OCI-LY1 (cell line): ENCODE data around the gene JAKMIP2.
"Not testable (repeated sequence)": the region's sequence is repeated elsewhere in the genome, so short reads cannot be mapped to it uniquely, and the experiment has no call there.

Experiments used
- H2AFZ ChIP-seq: fragments of 200-600 bp; sonication (generic), shearing (Covaris generic); 2 replicates; pipeline ENCODE4 v1.6.0; 2014; ENCODE audit warnings: antibody characterized with exemption, mild to moderate bottlenecking, low read length
- H3F3A ChIP-seq: fragments of 200-600 bp; sonication (generic), shearing (Covaris generic); 2 replicates; pipeline ENCODE4 v1.6.0; 2014; ENCODE audit warnings: mild to moderate bottlenecking, antibody characterized with exemption, low read length, moderate library complexity; ENCODE audit not compliant: insufficient read depth
- H3K27ac ChIP-seq: fragments of 200-600 bp; sonication (generic); 2 replicates; pipeline ENCODE4 v1.5.1; 2014; ENCODE audit warnings: low read length, mixed run types, mild to moderate bottlenecking, low read depth; ENCODE audit not compliant: poor library complexity, severe bottlenecking
- H3K27me3 ChIP-seq: fragments of 200-600 bp; sonication (generic); 2 replicates; pipeline ENCODE4 v1.6.0; 2014; ENCODE audit warnings: antibody characterized with exemption, mild to moderate bottlenecking, low read length, moderate library complexity; ENCODE audit not compliant: insufficient read depth
- H3K36me3 ChIP-seq: fragments of 200-600 bp; sonication (generic); 2 replicates; pipeline ENCODE4 v1.6.1; 2014; ENCODE audit warnings: mild to moderate bottlenecking, antibody characterized with exemption, low read length, moderate library complexity, mixed read lengths; ENCODE audit not compliant: insufficient read depth
- H3K4me1 ChIP-seq: fragments of 200-600 bp; sonication (generic); 2 replicates; pipeline ENCODE4 v1.5.1; 2014; ENCODE audit warnings: mild to moderate bottlenecking, low read length, moderate library complexity; ENCODE audit not compliant: insufficient read depth, severe bottlenecking
- H3K4me2 ChIP-seq: fragments of 200-600 bp; sonication (generic), shearing (Covaris generic); 2 replicates; pipeline ENCODE4 v1.6.1; 2014; ENCODE audit warnings: low read length
- H3K4me3 ChIP-seq: fragments of 200-600 bp; sonication (generic); 2 replicates; pipeline ENCODE4 v1.5.1; 2014; ENCODE audit warnings: low read length, low read depth, mild to moderate bottlenecking, mixed read lengths; ENCODE audit not compliant: poor library complexity, severe bottlenecking
- H3K79me2 ChIP-seq: fragments of 200-600 bp; shearing (Covaris generic); 2 replicates; pipeline ENCODE4 v1.6.1; 2016; ENCODE audit warnings: mixed run types, low read length, mixed read lengths; ENCODE audit not compliant: insufficient read depth
- H3K9ac ChIP-seq: fragments of 200-600 bp; sonication (generic), shearing (Covaris generic); 2 replicates; pipeline ENCODE4 v1.6.1; 2014; ENCODE audit warnings: mild to moderate bottlenecking, low read length, mixed read lengths
- H3K9me2 ChIP-seq: fragments of 200-600 bp; sonication (generic), shearing (Covaris generic); 2 replicates; pipeline ENCODE4 v1.6.1; 2014; ENCODE audit warnings: low read depth, mild to moderate bottlenecking, low read length, mixed read lengths
- H3K9me3 ChIP-seq: fragments of 200-600 bp; shearing (Covaris generic); 2 replicates; pipeline ENCODE4 v1.6.1; 2014; ENCODE audit warnings: low read length, mixed read lengths
- H4K20me1 ChIP-seq: fragments of 200-600 bp; sonication (generic), shearing (Covaris generic); 2 replicates; pipeline ENCODE4 v1.6.0; 2016; ENCODE audit warnings: mild to moderate bottlenecking, low read length; ENCODE audit not compliant: insufficient read depth
- EZH2 ChIP-seq: fragments of 200-600 bp; sonication (generic), shearing (Covaris generic); IDR thresholded peaks from 2 replicates; pipeline ENCODE4 v1.8.0; 2017; ENCODE audit warnings: borderline replicate concordance, mixed run types, mild to moderate bottlenecking, antibody characterized with exemption, low read length, moderate library complexity, mixed read lengths
- TF ChIP-seq, protein P1 (sequence below): fragments of 200-600 bp; sonication (generic), shearing (Covaris generic); IDR thresholded peaks from 2 replicates; pipeline ENCODE4 v1.5.1; 2017; ENCODE audit warnings: mild to moderate bottlenecking, antibody characterized with exemption, low read length, moderate library complexity, mixed read lengths

JAKMIP2 gene

GRCh38 chr5:147590096-147590495 lies 192.4 kb downstream of the JAKMIP2 start:
- Histone ChIP-seq H3K4me2 (no peak overlapping the region), H3K9ac (no peak overlapping the region), H3K27ac (no peak overlapping the region), H3K9me2 (no peaks in the 10 kb centered on the region), H3K9me3 (no peaks in the 10 kb centered on the region), H3K79me2 (no peaks in the 10 kb centered on the region), H3K4me1 (no peaks in the 10 kb centered on the region), H3F3A (no peaks in the 10 kb centered on the region), H3K36me3 (no peaks in the 10 kb centered on the region), H2AFZ (no peak overlapping the region), H3K27me3 (no peaks in the 10 kb centered on the region), H3K4me3 (no peak overlapping the region), H4K20me1 (no peaks in the 10 kb centered on the region)
- no peak for TF ChIP-seq EZH2
- TF ChIP-seq, protein P1, sequence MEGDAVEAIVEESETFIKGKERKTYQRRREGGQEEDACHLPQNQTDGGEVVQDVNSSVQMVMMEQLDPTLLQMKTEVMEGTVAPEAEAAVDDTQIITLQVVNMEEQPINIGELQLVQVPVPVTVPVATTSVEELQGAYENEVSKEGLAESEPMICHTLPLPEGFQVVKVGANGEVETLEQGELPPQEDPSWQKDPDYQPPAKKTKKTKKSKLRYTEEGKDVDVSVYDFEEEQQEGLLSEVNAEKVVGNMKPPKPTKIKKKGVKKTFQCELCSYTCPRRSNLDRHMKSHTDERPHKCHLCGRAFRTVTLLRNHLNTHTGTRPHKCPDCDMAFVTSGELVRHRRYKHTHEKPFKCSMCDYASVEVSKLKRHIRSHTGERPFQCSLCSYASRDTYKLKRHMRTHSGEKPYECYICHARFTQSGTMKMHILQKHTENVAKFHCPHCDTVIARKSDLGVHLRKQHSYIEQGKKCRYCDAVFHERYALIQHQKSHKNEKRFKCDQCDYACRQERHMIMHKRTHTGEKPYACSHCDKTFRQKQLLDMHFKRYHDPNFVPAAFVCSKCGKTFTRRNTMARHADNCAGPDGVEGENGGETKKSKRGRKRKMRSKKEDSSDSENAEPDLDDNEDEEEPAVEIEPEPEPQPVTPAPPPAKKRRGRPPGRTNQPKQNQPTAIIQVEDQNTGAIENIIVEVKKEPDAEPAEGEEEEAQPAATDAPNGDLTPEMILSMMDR = no peak

GRCh38 chr5:147586832-147587231 lies 195.7 kb downstream of the JAKMIP2 start:
- Histone ChIP-seq H3K9me3 (no peaks in the 10 kb centered on the region), H2AFZ (no peak overlapping the region), H3K27ac (no peak overlapping the region), H4K20me1 (no peaks in the 10 kb centered on the region), H3K4me3 (no peak overlapping the region), H3F3A (no peaks in the 10 kb centered on the region), H3K4me1 (no peaks in the 10 kb centered on the region), H3K9ac (no peak overlapping the region), H3K36me3 (no peaks in the 10 kb centered on the region), H3K79me2 (no peaks in the 10 kb centered on the region), H3K4me2 (no peak overlapping the region), H3K27me3 (no peaks in the 10 kb centered on the region), H3K9me2 (no peaks in the 10 kb centered on the region)
- TF ChIP-seq, protein P1 = no peak
- no peak for TF ChIP-seq EZH2

GRCh38 chr5:147586221-147586620 lies 196.3 kb downstream of the JAKMIP2 start:
- Histone ChIP-seq H2AFZ (no peak overlapping the region), H3F3A (no peaks in the 10 kb centered on the region), H3K27ac (no peak overlapping the region), H3K9me3 (no peaks in the 10 kb centered on the region), H3K9me2 (no peaks in the 10 kb centered on the region), H4K20me1 (no peaks in the 10 kb centered on the region), H3K79me2 (no peaks in the 10 kb centered on the region), H3K36me3 (no peaks in the 10 kb centered on the region), H3K4me2 (no peak overlapping the region), H3K4me1 (no peaks in the 10 kb centered on the region), H3K27me3 (no peaks in the 10 kb centered on the region), H3K4me3 (no peak overlapping the region), H3K9ac (no peak overlapping the region)
- TF ChIP-seq EZH2 = no peak
- TF ChIP-seq, protein P1 = no peak

DNA sequence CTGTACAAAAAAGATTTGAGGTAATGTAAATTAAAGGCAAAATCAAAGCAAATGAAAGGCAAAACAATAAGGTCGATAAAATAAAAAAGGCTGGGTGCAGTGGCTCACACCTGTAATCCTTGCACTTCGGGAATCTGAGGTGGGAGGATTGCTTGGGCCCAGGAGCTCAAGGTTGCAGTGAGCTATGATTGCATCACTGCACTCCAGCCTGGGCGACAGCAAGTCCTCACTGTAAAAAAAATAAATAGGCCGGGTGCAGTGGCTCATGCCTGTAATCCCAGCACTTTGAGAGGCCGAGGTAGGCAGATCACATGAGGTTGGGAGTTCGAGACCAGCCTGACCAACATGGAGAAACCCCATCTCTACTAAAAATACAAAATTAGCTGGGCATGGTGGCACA lies 200.3 kb downstream of the JAKMIP2 start:
- not testable (repeated sequence) for H3F3A ChIP-seq, H3K27ac ChIP-seq, H3K4me1 ChIP-seq, H3K27me3 ChIP-seq, H3K79me2 ChIP-seq, H3K9me3 ChIP-seq, H3K9ac ChIP-seq, H3K36me3 ChIP-seq, H3K4me2 ChIP-seq, H3K9me2 ChIP-seq, H2AFZ ChIP-seq, H4K20me1 ChIP-seq, H3K4me3 ChIP-seq

DNA sequence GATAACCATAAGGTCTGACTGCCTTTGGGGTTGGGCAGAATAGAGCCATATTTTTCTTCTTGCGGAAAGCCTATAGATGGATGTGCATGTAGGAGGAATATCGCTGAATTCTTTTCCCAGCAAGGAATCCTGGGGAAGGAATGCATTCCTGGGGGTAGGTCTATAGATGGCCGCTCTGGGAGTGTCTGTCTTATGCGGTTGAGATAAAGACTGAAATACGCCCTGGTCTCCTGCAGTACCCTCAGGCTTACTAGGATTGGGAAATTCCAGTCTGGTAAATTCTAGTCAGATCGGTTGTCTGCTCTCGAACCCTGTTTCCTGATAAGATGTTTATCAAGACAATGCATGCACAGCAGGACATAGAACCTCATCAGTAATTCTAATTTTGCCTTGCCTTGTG lies 202.1 kb downstream of the JAKMIP2 start:
- H2AFZ ChIP-seq, H3K4me3 ChIP-seq, H3K4me1 ChIP-seq, H3K79me2 ChIP-seq, H3K9me3 ChIP-seq, H3K27ac ChIP-seq, H3K9me2 ChIP-seq, H3K4me2 ChIP-seq, H3F3A ChIP-seq, H3K9ac ChIP-seq, H3K27me3 ChIP-seq, H3K36me3 ChIP-seq, H4K20me1 ChIP-seq: not testable (repeated sequence)
